Measurements from ENCODE around the gene COQ10A. TPM values are rescaled to one million over a fixed set of nuclear protein-coding genes. Genes with fewer than 3 reads are reported as not detected.

Gene COQ10A
- total and polyA plus RNA-seq, 4 donors: 13.4 to 29.9 (median 21.9) TPM

Other genes starting within 250 kb of the COQ10A start
- 1 to 10 TPM; 3.4 to 5.2 TPM for gene IKZF4, start 245.9 kb upstream of the COQ10A start, total RNA-seq
- gene IKZF4, start 245.9 kb upstream of the COQ10A start, polyA plus RNA-seq (ENCODE audit: insufficient read length in 2 of 2): 10 to 100 TPM; 16.8 to 25.2 TPM
- 100 to 1,000 TPM in 1 of 2 donors, 10 to 100 TPM in 1; 97.6 to 270 TPM for gene RPS26, start 225.0 kb upstream of the COQ10A start, total RNA-seq
- 100 to 1,000 TPM; 118 to 209 TPM for gene RPS26, start 225.0 kb upstream of the COQ10A start, polyA plus RNA-seq (ENCODE audit: insufficient read length in 2 of 2)
- 10 to 100 TPM; 41.1 to 73.9 TPM for gene ERBB3, start 186.8 kb upstream of the COQ10A start, total RNA-seq
- 10 to 100 TPM; 70.1 to 95.1 TPM for gene ERBB3, start 186.8 kb upstream of the COQ10A start, polyA plus RNA-seq (ENCODE audit: insufficient read length in 2 of 2)
- 100 to 1,000 TPM in 1 of 2 donors, 10 to 100 TPM in 1; 63.6 to 106 TPM for gene PA2G4, start 162.4 kb upstream of the COQ10A start, total RNA-seq
- 100 to 1,000 TPM; 123 to 126 TPM for gene PA2G4, start 162.4 kb upstream of the COQ10A start, polyA plus RNA-seq (ENCODE audit: insufficient read length in 2 of 2)
- 1,000 to 10,000 TPM in 1 of 2 donors, 100 to 1,000 TPM in 1; 970 to 5,681 TPM for gene RPL41, start 150.3 kb upstream of the COQ10A start, total RNA-seq
- gene RPL41, start 150.3 kb upstream of the COQ10A start, polyA plus RNA-seq (ENCODE audit: insufficient read length in 2 of 2): 1,000 to 10,000 TPM; 2,766 to 3,172 TPM
- gene ZC3H10, start 148.7 kb upstream of the COQ10A start, total RNA-seq: 1 to 10 TPM; 5.2 to 7.1 TPM
- 1 to 10 TPM; 4.1 to 6.0 TPM for gene ZC3H10, start 148.7 kb upstream of the COQ10A start, polyA plus RNA-seq (ENCODE audit: insufficient read length in 2 of 2)
- 10 to 100 TPM; 72.6 to 76.6 TPM for gene ESYT1, start 138.7 kb upstream of the COQ10A start, total RNA-seq
- 10 to 100 TPM; 42.6 to 49.7 TPM for gene ESYT1, start 138.7 kb upstream of the COQ10A start, polyA plus RNA-seq (ENCODE audit: insufficient read length in 2 of 2)
- 100 to 1,000 TPM in 1 of 2 donors, 10 to 100 TPM in 1; 69.4 to 199 TPM for gene MYL6B, start 114.4 kb upstream of the COQ10A start, total RNA-seq
- 100 to 1,000 TPM; 276 to 287 TPM for gene MYL6B, start 114.4 kb upstream of the COQ10A start, polyA plus RNA-seq (ENCODE audit: insufficient read length in 2 of 2)
- gene MYL6, start 108.6 kb upstream of the COQ10A start, total RNA-seq: 1,000 to 10,000 TPM in 1 of 2 donors, 100 to 1,000 TPM in 1; 887 to 2,396 TPM
- 1,000 to 10,000 TPM; 1,367 to 1,524 TPM for gene MYL6, start 108.6 kb upstream of the COQ10A start, polyA plus RNA-seq (ENCODE audit: insufficient read length in 2 of 2)
- gene SMARCC2, start 77.5 kb upstream of the COQ10A start, total RNA-seq: 100 to 1,000 TPM in 1 of 2 donors, 10 to 100 TPM in 1; 66.2 to 104 TPM
- gene SMARCC2, start 77.5 kb upstream of the COQ10A start, polyA plus RNA-seq (ENCODE audit: insufficient read length in 2 of 2): 100 to 1,000 TPM; 141 to 143 TPM
- gene RNF41, start 45.0 kb upstream of the COQ10A start, total RNA-seq: 10 to 100 TPM; 58.0 to 75.1 TPM
- 10 to 100 TPM; 51.5 to 56.7 TPM for gene RNF41, start 45.0 kb upstream of the COQ10A start, polyA plus RNA-seq (ENCODE audit: insufficient read length in 2 of 2)
- 10 to 100 TPM; 20.8 to 45.5 TPM for gene NABP2, start 42.6 kb upstream of the COQ10A start, total RNA-seq
- gene NABP2, start 42.6 kb upstream of the COQ10A start, polyA plus RNA-seq (ENCODE audit: insufficient read length in 2 of 2): 10 to 100 TPM; 46.3 to 48.3 TPM
- gene SLC39A5, start 36.9 kb upstream of the COQ10A start, total RNA-seq: under 1 TPM in 1 of 2 donors, not detected in 1; 0.66 TPM
- 1 to 10 TPM in 1 of 2 donors, under 1 TPM in 1; 0.60 to 1.9 TPM for gene SLC39A5, start 36.9 kb upstream of the COQ10A start, polyA plus RNA-seq (ENCODE audit: insufficient read length in 2 of 2)
- gene ANKRD52, start 8.6 kb upstream of the COQ10A start, total RNA-seq: 10 to 100 TPM; 20.9 to 23.2 TPM
- 10 to 100 TPM; 42.7 to 54.7 TPM for gene ANKRD52, start 8.6 kb upstream of the COQ10A start, polyA plus RNA-seq (ENCODE audit: insufficient read length in 2 of 2)
- 100 to 1,000 TPM in 1 of 2 donors, 10 to 100 TPM in 1; 79.6 to 179 TPM for gene CS, start 33.4 kb downstream of the COQ10A start, total RNA-seq
- gene CS, start 33.4 kb downstream of the COQ10A start, polyA plus RNA-seq (ENCODE audit: insufficient read length in 2 of 2): 100 to 1,000 TPM; 196 to 202 TPM
- gene CNPY2, start 49.0 kb downstream of the COQ10A start, total RNA-seq: 100 to 1,000 TPM in 1 of 2 donors, 10 to 100 TPM in 1; 46.7 to 163 TPM
- gene CNPY2, start 49.0 kb downstream of the COQ10A start, polyA plus RNA-seq (ENCODE audit: insufficient read length in 2 of 2): 100 to 1,000 TPM; 144 to 145 TPM
- gene PAN2, start 67.1 kb downstream of the COQ10A start, total RNA-seq: 10 to 100 TPM; 41.0 to 74.1 TPM
- 10 to 100 TPM; 55.0 to 74.9 TPM for gene PAN2, start 67.1 kb downstream of the COQ10A start, polyA plus RNA-seq (ENCODE audit: insufficient read length in 2 of 2)
- gene IL23A, start 71.9 kb downstream of the COQ10A start, total RNA-seq: under 1 TPM in 1 of 2 donors, not detected in 1; 0.22 TPM
- under 1 TPM; 0.46 to 0.80 TPM for gene IL23A, start 71.9 kb downstream of the COQ10A start, polyA plus RNA-seq (ENCODE audit: insufficient read length in 2 of 2)
- gene STAT2, start 93.2 kb downstream of the COQ10A start, total RNA-seq: 100 to 1,000 TPM; 120 to 145 TPM
- gene STAT2, start 93.2 kb downstream of the COQ10A start, polyA plus RNA-seq (ENCODE audit: insufficient read length in 2 of 2): 100 to 1,000 TPM in 1 of 2 donors, 10 to 100 TPM in 1; 72.4 to 120 TPM
- gene APOF, start 95.9 kb downstream of the COQ10A start, total RNA-seq: not detected
- under 1 TPM in 1 of 2 donors, not detected in 1; 0.12 TPM for gene APOF, start 95.9 kb downstream of the COQ10A start, polyA plus RNA-seq (ENCODE audit: insufficient read length in 2 of 2)
- gene TIMELESS, start 182.5 kb downstream of the COQ10A start, total RNA-seq: 10 to 100 TPM; 10.1 to 10.6 TPM
- gene TIMELESS, start 182.5 kb downstream of the COQ10A start, polyA plus RNA-seq (ENCODE audit: insufficient read length in 2 of 2): 10 to 100 TPM; 20.4 to 24.8 TPM
- gene MIP, start 187.7 kb downstream of the COQ10A start, total RNA-seq: under 1 TPM in 1 of 2 donors, not detected in 1; 0.30 TPM
- gene MIP, start 187.7 kb downstream of the COQ10A start, polyA plus RNA-seq (ENCODE audit: insufficient read length in 2 of 2): under 1 TPM in 1 of 2 donors, not detected in 1; 0.60 TPM
- 1 to 10 TPM; 1.7 to 3.8 TPM for gene SPRYD4, start 201.6 kb downstream of the COQ10A start, total RNA-seq
- gene SPRYD4, start 201.6 kb downstream of the COQ10A start, polyA plus RNA-seq (ENCODE audit: insufficient read length in 2 of 2): 1 to 10 TPM; 2.7 to 5.1 TPM
- 10 to 100 TPM in 1 of 2 donors, 1 to 10 TPM in 1; 3.1 to 10.5 TPM for gene GLS2, start 221.2 kb downstream of the COQ10A start, total RNA-seq
- 10 to 100 TPM in 1 of 2 donors, 1 to 10 TPM in 1; 9.6 to 10.8 TPM for gene GLS2, start 221.2 kb downstream of the COQ10A start, polyA plus RNA-seq (ENCODE audit: insufficient read length in 2 of 2)